Esophagus muscularis mucosa (tissue), 4 donors: ENCODE results near the gene ACAP1.

ENCODE experiments used
- CTCF ChIP-seq, 3 experiments: fragments of 200-600 bp in 2 of 3; fragments of 450-650 bp in 1 of 3; sonication (generic) in 2 of 3; IDR thresholded peaks; one replicate each; pipeline ENCODE4 v1.5.1; 2017 to 2019; ENCODE audit warnings: antibody characterized with exemption in 3 of 3, mild to moderate bottlenecking in 2 of 3, moderate library complexity in 1 of 3
- EP300 ChIP-seq: sonication (generic); formaldehyde crosslinking; IDR thresholded peaks from one replicate; pipeline ENCODE4 v1.6.1; 2017; ENCODE audit warnings: antibody characterized with exemption
- POLR2A ChIP-seq: fragments of 450-650 bp; IDR thresholded peaks from one replicate; pipeline ENCODE4 v1.6.1; 2017; ENCODE audit warnings: antibody characterized with exemption, moderate library complexity, mild to moderate bottlenecking, low read depth

- no peak for TF ChIP-seq CTCF (IDR thresholded peaks at IDR 0.05)
- TF ChIP-seq POLR2A: no peak
- TF ChIP-seq EP300: no peak
Observed at GRCh38 chr17:7309628-7310027, 26.7 kb upstream of the ACAP1 start.
